NOMO-1 treated with DMSO at 0.1 percent for 48 hours (cell line): ENCODE data around the gene RBPJL.
A peak's percentile ranks its signal among the peaks of the same experiment; 100 is the strongest.

Experiments used
- DNase-seq: peaks from one replicate; lab custom pipeline; 2025; ENCODE audit not compliant: unreplicated experiment; lab: John Stamatoyannopoulos, UW

Gene RBPJL

GRCh38 chr20:45293041-45294002 is 13.3 kb upstream of the RBPJL start:
- DNase-seq = peak; percentile 87

GRCh38 chr20:45294003-45294368 is 12.7 kb upstream of the RBPJL start:
- DNase-seq = no peak

GRCh38 chr20:45294659-45295058 is 12.0 kb upstream of the RBPJL start:
- no peak for DNase-seq

DNA sequence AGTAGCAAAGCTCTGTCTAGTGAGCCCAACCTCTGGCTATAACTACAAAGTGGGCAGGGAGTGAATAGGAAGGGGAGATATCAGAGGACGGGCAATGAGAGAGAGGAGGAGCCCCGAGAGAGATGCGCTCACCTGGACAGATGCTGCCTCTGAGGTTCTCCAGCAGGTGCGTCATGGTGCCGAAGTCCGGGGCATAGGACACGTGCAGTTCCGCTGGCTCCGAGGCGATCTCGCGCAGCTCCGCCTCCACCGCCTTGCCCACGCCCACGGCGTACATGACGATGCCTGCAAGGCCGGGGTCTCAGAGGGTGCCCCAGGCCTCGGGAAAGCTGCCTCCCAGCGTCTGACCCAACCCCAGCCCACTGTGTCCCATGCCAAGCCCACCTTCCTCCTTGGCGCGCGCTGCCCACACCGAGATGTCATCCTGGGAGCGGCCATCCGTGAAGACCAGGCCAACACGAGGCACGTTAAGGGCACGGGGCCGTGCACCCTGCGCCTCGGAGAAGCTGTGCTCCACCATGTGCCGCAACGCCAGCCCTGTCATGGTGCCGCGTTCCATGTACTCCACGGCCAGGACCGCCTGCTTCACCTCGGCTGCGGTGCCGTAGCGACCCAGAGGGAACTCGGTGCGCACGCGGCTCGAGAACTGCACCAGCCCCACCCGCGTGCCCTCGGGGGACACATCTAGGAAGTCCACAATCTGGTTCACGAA is 8.7 kb upstream of the RBPJL start:
- no peak for DNase-seq

- DNase-seq = no peak
Observed at GRCh38 chr20:45299786-45300185, 6.9 kb upstream of the RBPJL start.

DNA sequence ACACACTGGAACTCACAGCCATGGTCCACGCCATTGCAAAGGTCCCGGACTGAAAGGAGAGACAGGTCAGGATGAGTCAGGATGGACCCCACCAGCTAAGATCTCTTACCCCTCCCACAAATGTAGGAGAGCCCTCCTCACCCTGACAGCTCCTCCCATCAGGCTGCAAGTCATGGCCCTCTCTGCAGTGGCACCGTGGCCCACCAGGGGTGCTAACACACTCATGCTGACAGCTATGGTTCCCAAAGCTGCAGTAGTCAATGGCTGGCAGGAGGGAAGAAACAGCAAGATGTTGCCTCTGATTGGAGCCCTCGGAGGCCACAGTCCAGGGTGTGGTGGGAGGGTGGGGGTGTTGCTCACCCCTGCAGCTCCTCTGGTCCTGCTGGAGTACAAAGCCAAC is 5.7 kb upstream of the RBPJL start:
- no peak for DNase-seq

DNA sequence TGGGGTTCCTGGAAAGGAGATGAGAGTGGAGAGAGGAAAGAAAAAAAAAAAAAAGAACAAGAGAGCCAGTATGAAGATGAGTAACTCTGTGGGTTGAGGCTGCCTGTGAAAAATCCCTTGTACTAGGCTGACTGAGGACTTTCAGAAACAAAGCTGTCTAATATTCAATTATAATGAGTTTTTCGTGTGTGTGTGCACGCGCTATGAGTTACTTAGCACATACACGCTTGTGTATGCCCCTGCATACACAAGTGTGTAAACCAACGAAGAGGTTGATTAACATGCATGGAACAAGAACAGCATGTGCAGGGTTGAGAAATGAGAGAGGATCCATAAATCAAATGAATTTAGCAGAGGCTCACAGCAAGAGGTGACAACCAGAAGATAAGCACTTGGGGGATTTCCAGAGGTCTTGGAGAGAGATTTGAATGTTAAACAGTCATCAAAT is 4.8 kb upstream of the RBPJL start:
- DNase-seq = no peak

DNA sequence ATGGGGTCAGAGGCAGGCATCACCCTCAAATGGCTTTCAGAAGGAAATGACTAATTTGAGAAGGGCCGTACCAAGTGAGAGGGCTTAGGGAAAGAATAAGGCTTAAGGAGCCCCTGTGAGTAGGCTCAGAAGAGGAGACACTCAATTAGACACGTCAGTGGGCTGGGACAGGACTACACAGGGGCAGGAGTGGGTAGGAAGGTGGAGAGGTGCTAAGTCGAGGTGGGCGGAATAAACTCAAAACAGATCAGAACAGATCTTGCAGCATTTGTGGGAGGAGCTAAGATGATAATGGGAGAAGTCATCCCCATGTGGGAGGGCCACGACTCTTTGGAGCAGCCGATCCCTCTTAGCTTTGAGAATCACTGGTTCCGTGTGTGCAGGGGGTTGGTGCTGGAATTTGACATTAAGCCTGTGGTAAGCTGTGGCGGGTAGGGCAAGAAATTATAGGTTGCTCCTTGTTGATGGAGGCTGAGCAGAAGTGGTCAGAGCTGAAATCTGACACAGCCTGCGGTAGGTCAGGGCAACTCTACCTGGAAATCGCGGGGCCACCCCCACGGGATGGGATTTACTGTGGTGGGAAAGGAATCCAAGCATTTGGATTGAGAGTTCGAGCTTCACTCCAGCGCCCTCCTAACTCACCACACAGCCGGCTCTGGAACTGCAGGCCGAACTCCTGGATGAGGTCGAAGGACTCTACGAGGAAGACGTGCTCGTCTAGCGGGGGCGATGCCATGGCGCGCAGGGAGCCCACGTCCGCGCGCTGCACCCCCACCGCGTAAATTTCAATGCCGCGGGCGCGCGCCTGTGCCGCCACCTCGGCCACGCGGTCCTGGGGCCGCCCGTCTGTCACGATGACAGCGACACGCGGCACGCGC is 2.8 kb upstream of the RBPJL start:
- DNase-seq = no peak

DNA sequence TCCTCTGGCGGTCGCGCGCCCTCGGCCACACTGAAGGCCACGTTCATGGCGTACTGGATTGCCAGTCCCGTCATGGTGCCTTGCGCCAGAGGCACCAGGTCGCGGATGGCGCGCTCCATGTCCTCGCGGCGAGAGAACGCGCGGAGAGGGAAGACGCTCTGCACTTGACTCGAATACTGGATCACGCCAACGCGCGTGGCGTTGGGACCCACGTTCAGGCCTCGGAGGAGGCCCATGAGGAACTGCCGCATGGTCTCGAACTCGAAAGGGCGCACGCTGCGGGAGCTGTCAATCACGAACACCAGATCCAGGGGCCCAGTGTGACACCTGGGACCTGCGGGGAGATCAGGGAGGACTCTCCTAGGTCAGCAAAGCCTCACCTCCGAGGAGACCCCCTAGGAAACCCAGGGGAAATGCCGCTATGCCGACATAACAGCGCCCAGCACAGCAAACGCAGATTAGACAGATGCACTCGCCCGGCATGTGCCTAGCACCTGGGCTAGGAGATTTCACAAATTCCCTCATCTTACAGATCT is 2.1 kb upstream of the RBPJL start:
- DNase-seq = no peak

GRCh38 chr20:45305262-45305661 is 1.4 kb upstream of the RBPJL start:
- no peak for DNase-seq

DNA sequence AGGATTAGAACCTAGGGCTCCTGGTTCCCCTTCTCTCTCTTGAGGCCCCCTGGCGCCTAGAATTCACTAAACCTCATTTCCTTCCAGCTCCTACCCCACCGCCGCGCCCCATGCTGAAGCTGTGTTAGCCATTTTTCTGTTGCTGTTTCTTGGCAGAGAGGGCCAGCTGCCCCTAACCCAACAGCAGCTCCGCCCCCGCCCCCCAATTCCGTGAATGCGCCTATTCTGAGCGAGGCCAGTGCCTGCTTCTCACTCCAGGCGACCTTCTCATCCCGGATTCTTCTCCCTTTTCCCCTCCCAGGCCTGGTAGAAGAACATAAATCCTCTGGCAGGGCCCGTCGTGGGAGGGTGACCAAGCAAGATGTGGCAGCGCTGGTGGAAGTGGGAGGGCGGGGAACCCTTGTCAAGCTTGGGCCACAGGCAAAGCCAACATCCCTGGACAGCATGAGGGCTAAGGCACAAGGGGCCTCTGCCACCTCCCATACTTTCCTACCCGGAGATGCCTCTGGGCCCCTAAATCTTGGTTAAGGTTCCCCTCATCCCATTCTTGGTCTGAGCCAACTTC is 518 bp downstream of the RBPJL start:
- no peak for DNase-seq

DNA sequence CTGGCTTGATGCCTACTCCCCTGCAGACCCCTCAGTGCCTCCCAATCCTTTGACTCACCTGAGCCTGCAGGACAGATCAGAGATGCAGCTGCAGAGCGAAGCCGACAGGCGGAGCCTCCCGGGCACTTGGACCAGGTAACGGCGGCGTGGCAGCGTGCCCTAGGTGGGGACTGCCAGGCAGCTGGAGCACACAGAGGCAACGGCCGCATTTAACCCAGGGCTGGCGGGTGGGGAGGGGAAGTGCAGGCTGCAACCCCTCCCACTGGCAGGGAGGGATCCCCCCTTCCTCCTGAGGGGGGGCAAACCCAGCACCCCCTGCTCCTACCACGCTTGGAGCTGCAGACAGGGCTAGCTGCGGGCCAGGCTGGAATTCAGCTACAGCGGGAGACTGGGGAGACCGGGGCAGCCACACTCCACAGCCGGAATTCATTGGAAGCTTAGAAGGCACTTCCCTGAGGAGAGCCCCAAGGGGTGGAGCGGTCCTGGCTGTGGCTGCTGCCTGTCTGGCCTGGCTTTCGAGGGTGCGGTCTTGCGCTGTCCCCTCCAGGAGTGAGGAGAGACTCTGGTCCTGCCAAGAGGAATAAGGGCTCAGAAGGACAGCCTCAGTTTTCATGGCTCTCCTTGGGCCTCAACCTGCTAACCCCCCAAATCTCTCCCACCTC is 1.6 kb downstream of the RBPJL start, which contains the start of gene MATN4:
Gene MATN4 (minus strand): TSS at position 183 of the 662 bp plus-strand sequence. CDS start 2,717 bp downstream, outside the sequence.
- no peak for DNase-seq

- DNase-seq = no peak
Observed at GRCh38 chr20:45309075-45309474, 2.4 kb downstream of the RBPJL start.

DNA sequence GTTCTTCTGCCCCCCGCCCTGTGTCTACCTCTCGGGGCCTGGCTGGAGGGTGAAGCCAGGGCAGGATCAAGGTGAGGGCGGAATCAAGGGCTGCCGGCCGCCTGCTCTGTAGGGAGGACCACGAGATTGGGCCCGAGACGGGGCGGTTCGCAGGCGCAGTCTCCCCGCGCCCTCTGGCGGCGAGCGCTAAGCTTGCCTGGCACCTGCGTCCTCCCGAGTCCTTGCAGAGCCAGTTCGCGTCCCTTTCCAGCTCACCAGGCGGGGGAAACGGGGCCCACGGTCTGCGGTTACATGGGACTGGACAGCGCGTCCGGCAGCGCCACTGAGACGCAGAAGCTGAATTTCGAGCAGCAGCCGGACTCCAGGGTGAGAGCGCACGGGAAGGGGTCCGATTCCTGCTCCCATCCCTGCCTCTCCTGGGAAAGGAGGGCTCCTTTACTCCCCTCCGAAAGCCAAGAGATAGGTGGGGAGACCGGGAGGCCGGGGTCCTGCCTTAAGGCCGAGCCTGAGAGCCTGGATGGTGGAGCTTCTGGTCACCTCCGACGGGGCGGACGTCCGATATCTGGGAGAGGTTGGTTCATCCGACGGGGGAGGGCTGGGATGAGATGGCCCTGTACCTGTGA is 5.1 kb downstream of the RBPJL start:
- DNase-seq = peak; percentile 41

- DNase-seq = no peak
Observed at GRCh38 chr20:45312241-45312640, 5.6 kb downstream of the RBPJL start.

DNA sequence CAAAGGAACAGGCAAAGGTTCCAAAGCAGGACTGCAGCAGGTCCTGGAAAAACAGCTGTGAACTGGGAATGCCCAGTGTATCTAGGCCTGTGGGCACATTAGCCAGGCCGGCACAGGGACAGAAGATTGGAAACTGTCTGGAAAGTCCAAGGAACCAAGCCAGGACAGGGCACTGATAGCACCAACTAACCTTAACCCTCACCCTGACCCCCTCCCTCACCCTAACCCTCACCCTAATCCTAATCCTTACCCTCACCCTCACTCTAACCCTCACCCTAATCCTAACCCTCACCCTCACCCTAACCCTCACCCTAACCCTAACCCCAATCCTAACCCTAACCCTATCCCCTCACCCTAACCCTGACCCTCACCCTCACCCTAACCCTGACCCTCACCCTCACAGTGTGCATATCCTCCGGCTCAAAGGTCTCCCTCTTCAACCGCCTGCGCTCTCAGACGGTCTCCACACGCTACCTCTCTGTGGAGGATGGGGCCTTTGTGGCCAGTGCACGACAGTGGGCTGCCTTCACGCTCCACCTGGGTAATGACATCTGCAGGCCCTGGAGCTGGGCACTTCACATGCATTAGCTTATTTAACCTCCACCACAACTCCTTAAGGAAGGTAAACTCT is 6.5 kb downstream of the RBPJL start:
- no peak for DNase-seq

- DNase-seq = no peak
Observed at GRCh38 chr20:45313943-45314342, 7.3 kb downstream of the RBPJL start.

DNA sequence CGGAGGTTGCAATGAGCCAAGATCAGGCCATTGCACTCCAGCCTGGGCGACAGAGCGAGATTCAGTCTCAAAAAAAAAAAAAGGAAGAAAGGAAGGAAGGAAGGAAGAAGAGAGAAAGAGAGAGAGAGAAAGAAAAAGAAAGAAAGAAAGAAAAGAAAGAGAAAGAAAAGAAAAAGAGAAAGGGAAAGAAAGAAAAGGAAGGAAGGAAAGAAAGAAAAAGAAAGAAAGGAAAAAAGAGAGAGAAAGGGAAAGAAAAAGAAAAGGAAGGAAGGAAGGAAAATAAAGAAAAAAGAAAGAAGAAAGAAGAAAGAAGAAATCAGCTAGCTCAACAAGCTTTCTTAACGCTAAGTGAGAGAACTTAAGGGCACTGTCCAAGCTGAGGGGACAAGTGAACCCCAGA is 9.0 kb downstream of the RBPJL start:
- no peak for DNase-seq
